OCI-LY3 (cell line): ENCODE data around the gene SSTR5.

Experiments used
- H2AFZ ChIP-seq: fragments of 200-600, 300-600 bp; shearing (Covaris generic); 2 replicates; pipeline ENCODE4 v1.6.0; 2014; ENCODE audit warnings: antibody characterized with exemption, low read depth, low read length
- H3K27ac ChIP-seq: fragments of 200-600, 300-600 bp; sonication (generic); 2 replicates; pipeline ENCODE4 v1.5.1; 2014; ENCODE audit warnings: mild to moderate bottlenecking, low read length, moderate library complexity, mixed read lengths
- H3K27me3 ChIP-seq: fragments of 200-600, 300-600 bp; sonication (generic); 2 replicates; pipeline ENCODE4 v1.6.1; 2014; ENCODE audit warnings: low read depth, low read length, mixed read lengths
- H3K36me3 ChIP-seq: fragments of 200-600, 300-600 bp; sonication (generic); replicated peaks from 2 replicates; pipeline ENCODE3; 2014; ENCODE audit warnings: low read depth, low read length, mixed read lengths
- H3K4me1 ChIP-seq: fragments of 300-600, 200-600 bp; sonication (generic); 2 replicates; pipeline ENCODE4 v1.6.1; 2014; ENCODE audit warnings: low read length, mixed read lengths
- H3K4me2 ChIP-seq: fragments of 200-600, 300-600 bp; sonication (generic); 2 replicates; pipeline ENCODE4 v1.6.1; 2014; ENCODE audit warnings: low read length, mixed read lengths
- H3K4me3 ChIP-seq: fragments of 300-600, 200-600 bp; sonication (generic); 2 replicates; pipeline ENCODE4 v1.5.1; 2014; ENCODE audit warnings: antibody characterized with exemption, mild to moderate bottlenecking, low read length, moderate library complexity
- H3K79me2 ChIP-seq: fragments of 300-600, 200-600 bp; shearing (Covaris generic); 2 replicates; pipeline ENCODE4 v1.6.1; 2014; ENCODE audit warnings: mild to moderate bottlenecking, low read length, mixed read lengths
- H3K9ac ChIP-seq: fragments of 300-600, 200-600 bp; shearing (Covaris generic); 2 replicates; pipeline ENCODE4 v1.6.0; 2014; ENCODE audit warnings: mild to moderate bottlenecking, low read length, moderate library complexity
- H3K9me3 ChIP-seq: fragments of 200-600, 300-600 bp; shearing (Covaris generic); 2 replicates; pipeline ENCODE4 v1.6.1; 2014; ENCODE audit warnings: low read length, mixed read lengths; ENCODE audit not compliant: insufficient read depth
- H4K20me1 ChIP-seq: fragments of 200-600, 300-600 bp; sonication (generic); 2 replicates; pipeline ENCODE4 v1.6.1; 2016; ENCODE audit warnings: low read length, mixed read lengths; ENCODE audit not compliant: insufficient read depth
- EZH2phosphoT487 ChIP-seq: fragments of 200-600 bp; shearing (Covaris generic); IDR thresholded peaks from 2 replicates; pipeline ENCODE4 v1.6.1; 2018; ENCODE audit warnings: antibody characterized with exemption, mixed run types, low read depth
- TF ChIP-seq, protein P1 (sequence below): fragments of 200-600, 300-600 bp; sonication (generic); IDR thresholded peaks from 2 replicates; pipeline ENCODE4 v1.5.1; 2014; ENCODE audit warnings: antibody characterized with exemption, low read length, low read depth

Gene SSTR5

DNA sequence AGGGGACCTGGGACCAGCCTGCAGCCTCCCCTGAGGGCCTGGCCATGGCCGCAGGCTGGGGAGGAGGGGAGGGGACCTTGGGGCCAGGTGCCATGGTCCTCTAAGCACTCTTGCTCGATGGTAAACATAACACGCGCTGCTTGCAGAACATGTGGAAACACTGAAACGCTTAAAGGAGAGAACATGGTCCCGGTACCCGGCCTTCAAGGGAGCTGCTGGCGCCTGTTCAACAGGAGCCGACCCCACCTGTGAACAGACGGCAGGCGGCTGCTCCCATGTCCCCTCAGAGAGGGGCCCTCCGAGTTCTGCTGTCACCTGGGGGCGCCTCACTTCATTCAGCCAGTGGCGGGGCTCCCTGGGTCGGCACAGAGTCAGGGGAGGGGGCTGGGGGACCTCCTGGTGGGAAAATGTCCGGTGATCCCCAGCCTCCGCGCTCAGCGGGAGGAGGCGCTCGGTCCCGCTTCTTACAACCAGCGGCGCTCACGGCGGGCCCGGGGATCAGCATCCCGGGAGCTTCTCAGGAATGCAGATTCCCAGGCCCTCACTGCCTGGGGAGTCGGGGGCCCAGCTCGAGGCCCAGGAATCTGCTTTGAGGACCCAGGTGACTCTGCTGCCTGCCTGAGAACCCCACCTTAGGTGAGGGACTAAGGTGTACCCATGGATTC is 854 bp upstream of the SSTR5 start:
- no peaks in the 10 kb centered on the region for H3K4me1 ChIP-seq
- H3K36me3 ChIP-seq = no peaks in the 10 kb centered on the region
- no peak overlapping the region for H3K27ac ChIP-seq
- H3K4me2 ChIP-seq = no peak overlapping the region
- no peak overlapping the region for H2AFZ ChIP-seq
- no peaks in the 10 kb centered on the region for H3K9me3 ChIP-seq
- no peaks in the 10 kb centered on the region for H3K27me3 ChIP-seq
- TF ChIP-seq, protein P1, sequence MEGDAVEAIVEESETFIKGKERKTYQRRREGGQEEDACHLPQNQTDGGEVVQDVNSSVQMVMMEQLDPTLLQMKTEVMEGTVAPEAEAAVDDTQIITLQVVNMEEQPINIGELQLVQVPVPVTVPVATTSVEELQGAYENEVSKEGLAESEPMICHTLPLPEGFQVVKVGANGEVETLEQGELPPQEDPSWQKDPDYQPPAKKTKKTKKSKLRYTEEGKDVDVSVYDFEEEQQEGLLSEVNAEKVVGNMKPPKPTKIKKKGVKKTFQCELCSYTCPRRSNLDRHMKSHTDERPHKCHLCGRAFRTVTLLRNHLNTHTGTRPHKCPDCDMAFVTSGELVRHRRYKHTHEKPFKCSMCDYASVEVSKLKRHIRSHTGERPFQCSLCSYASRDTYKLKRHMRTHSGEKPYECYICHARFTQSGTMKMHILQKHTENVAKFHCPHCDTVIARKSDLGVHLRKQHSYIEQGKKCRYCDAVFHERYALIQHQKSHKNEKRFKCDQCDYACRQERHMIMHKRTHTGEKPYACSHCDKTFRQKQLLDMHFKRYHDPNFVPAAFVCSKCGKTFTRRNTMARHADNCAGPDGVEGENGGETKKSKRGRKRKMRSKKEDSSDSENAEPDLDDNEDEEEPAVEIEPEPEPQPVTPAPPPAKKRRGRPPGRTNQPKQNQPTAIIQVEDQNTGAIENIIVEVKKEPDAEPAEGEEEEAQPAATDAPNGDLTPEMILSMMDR = no peak
- TF ChIP-seq EZH2phosphoT487 = no peak
- no peak overlapping the region for H3K9ac ChIP-seq
- H3K4me3 ChIP-seq = no peak overlapping the region
- H3K79me2 ChIP-seq = no peaks in the 10 kb centered on the region
- H4K20me1 ChIP-seq = no peaks in the 10 kb centered on the region

DNA sequence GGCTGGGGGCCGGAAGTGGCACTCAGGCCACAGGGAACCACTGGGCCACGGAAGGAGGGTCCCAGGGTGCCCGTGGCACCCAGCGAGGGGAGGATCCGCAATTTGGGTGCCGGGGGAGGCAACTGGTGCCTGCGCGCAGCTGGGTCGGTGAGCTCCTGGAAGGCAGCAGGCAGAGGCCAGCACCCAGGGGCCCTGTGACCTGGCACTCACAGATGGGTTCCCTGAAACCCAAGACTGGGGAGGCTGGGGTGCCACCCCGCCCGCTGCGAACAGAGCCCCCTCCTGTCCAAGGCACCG is 663 bp downstream of the SSTR5 start:
- Histone ChIP-seq H3K4me1 (no peaks in the 10 kb centered on the region), H3K79me2 (no peaks in the 10 kb centered on the region), H3K9ac (no peak overlapping the region), H3K9me3 (no peaks in the 10 kb centered on the region), H3K4me3 (no peak overlapping the region), H3K4me2 (no peak overlapping the region), H3K27ac (no peak overlapping the region), H2AFZ (no peak overlapping the region), H3K27me3 (no peaks in the 10 kb centered on the region), H3K36me3 (no peaks in the 10 kb centered on the region), H4K20me1 (no peaks in the 10 kb centered on the region)
- no peak for TF ChIP-seq EZH2phosphoT487
- TF ChIP-seq, protein P1 = no peak

DNA sequence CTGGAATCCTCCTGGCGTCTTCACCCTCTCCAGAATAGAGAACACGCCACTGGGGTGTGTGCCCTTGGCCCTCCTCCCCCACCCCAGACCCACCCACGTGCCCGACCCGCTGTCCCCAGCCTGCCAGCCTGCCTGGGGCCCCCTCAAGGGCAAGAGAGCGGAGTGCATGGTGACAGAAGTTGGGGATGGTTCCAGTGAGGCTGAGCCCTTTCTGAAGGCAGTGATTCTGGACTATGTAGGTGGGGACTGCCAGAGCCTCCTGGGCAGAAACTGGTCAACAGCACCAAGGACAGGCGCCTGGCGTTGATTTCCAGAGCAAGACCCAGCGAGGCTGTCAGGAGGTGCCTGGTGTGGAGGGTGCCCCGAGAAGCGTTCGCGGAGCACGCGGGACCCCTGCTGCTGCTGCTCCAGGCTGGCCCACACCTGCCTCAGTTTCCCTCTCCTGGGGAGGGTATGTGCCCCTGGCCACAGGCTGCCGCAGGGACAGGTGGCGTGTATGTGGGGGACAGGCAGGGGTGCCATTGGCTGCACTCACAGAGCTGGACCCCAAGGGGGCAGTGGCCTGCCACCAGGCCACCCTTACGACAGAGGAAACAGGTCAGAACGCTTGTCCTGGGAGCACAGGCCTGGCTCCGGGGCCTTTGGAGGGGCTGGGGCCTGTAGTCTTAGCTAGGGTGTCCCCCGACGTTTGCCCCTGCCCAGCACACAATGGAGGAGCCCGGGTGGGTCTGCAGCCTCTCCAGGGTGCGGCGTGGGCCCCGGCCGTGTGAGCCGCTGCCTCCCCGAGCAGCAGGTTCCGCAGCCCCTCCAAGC is 1.2 kb downstream of the SSTR5 start:
- H3K9ac ChIP-seq = no peak overlapping the region
- no peaks in the 10 kb centered on the region for H3K27me3 ChIP-seq
- no peaks in the 10 kb centered on the region for H3K9me3 ChIP-seq
- TF ChIP-seq EZH2phosphoT487 = no peak
- TF ChIP-seq, protein P1 = no peak
- no peaks in the 10 kb centered on the region for H3K36me3 ChIP-seq
- no peaks in the 10 kb centered on the region for H3K79me2 ChIP-seq
- no peak overlapping the region for H3K27ac ChIP-seq
- H2AFZ ChIP-seq = no peak overlapping the region
- no peak overlapping the region for H3K4me2 ChIP-seq
- no peaks in the 10 kb centered on the region for H3K4me1 ChIP-seq
- H4K20me1 ChIP-seq = no peaks in the 10 kb centered on the region
- no peak overlapping the region for H3K4me3 ChIP-seq

DNA sequence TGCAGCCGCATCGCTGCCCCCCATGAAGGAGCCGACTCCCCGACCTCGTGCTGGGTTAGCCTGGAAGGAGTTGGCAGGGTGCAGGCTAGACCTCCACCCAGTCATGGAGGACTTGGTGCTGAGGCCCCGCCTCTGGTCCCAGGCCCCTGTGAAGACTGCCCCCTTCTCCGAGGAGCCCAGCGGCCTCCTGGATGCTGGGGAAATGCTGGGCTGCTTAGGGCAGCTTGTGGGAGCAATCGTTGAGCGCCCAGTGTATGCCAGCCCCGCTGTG is 1.8 kb downstream of the SSTR5 start:
- Histone ChIP-seq H3K36me3 (no peaks in the 10 kb centered on the region), H3K9me3 (no peaks in the 10 kb centered on the region), H3K27ac (no peak overlapping the region), H3K4me1 (no peaks in the 10 kb centered on the region), H3K4me3 (no peak overlapping the region), H4K20me1 (no peaks in the 10 kb centered on the region), H3K79me2 (no peaks in the 10 kb centered on the region), H3K27me3 (no peaks in the 10 kb centered on the region), H3K4me2 (no peak overlapping the region), H3K9ac (no peak overlapping the region), H2AFZ (no peak overlapping the region)
- TF ChIP-seq EZH2phosphoT487 = no peak
- TF ChIP-seq, protein P1 = no peak
